NCI-H446 treated with DMSO at 0.1 percent for 48 hours (cell line): ENCODE data around the gene SPATA31C1.
"Not testable (repeated sequence)": the region's sequence is repeated elsewhere in the genome, so short reads cannot be mapped to it uniquely, and the experiment has no call there.

Source experiments
- DNase-seq: peaks from one replicate; lab custom pipeline; 2025; lab: John Stamatoyannopoulos, UW

The SPATA31C1 gene

GRCh38 chr9:87938336-87938735, 20.6 kb downstream of the SPATA31C1 start:
- not testable (repeated sequence) for DNase-seq

GRCh38 chr9:87939096-87939495, 21.3 kb downstream of the SPATA31C1 start:
- DNase-seq, result not testable (repeated sequence)

DNA sequence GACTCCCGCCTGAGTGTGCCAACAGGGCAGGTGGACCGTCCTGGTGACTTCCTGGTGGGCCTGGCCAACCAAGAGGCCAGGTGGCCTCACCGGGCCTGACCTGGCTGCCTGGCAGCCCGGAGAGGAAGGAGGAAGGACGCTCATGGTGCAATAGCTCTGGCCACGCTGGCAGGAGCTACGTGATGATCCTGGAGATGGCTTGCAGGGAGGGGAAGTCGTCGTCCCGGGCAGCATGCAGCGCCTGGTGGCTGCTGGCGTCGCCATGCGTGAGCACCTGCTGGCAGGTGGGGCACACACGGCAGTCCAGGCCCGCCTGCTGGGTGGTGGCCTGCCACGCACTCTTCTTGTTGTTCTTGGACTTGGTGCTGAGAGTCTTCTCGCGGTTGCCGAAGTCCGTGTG, 26.3 kb downstream of the SPATA31C1 start:
- DNase-seq, result no peak

GRCh38 chr9:87944682-87945081, 26.9 kb downstream of the SPATA31C1 start:
- DNase-seq, result no peak

- DNase-seq, result no peak
Observed at GRCh38 chr9:87950296-87950695, 32.5 kb downstream of the SPATA31C1 start.

DNA sequence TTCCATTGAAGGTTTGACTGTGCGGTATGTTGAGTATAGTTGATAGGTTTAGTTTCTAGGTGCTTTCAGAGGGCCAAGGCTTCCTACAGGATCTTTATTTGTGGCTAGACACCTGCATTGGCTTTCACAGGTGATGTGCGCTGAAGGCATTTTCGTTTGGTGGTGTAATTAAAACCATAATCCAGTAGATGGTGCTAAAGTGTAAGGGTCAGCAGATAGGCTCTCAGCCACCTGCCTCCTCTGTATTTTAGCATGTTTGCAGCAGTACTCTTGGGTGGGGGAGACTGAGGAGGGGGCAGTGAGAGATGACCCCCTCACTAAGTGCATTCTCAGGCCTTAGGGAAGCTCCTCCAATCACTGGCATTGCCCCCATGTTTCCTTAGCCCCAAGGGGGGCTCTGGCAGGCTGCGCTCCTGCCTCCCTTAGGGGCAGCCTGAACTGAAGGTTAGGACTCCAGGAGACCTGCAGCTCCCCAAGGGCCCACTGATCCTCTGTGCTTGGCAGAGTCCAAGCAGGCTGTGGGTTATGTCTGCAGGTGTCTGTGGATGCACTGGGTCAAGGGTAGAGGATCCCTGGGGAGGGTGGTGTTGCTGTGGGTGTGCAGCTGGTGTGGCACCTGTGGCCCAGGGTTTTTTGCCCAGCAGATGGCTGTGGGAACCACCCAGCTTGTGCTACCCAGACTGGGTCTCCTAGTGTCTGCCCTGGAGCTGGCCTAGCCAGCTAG, 33.2 kb downstream of the SPATA31C1 start:
- DNase-seq, result no peak

DNA sequence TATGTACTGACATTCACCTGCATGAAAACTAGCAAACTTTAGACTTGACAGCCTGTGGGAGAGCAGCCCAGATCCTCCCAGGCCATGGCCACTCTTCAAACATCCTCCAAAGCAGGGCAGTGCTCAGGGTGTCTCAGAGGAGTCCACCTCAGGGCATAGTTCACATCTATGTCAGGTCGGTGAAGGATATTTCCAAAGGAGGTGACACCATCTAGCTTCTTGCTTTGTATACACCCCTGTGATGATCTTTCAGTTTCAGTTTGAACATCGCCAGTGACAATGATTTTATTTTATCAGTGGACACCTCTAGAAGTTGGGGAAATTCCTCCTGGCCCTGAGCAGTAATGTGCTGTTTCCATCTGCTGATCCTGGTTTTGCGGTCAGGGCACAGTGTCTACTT, 36.5 kb downstream of the SPATA31C1 start:
- no peak for DNase-seq

- DNase-seq, result no peak
Observed at GRCh38 chr9:87957839-87958238, 40.1 kb downstream of the SPATA31C1 start.

GRCh38 chr9:87958591-87958990, 40.8 kb downstream of the SPATA31C1 start:
- DNase-seq, result no peak

- DNase-seq, result no peak
Observed at GRCh38 chr9:87959916-87960581, 42.3 kb downstream of the SPATA31C1 start.

DNA sequence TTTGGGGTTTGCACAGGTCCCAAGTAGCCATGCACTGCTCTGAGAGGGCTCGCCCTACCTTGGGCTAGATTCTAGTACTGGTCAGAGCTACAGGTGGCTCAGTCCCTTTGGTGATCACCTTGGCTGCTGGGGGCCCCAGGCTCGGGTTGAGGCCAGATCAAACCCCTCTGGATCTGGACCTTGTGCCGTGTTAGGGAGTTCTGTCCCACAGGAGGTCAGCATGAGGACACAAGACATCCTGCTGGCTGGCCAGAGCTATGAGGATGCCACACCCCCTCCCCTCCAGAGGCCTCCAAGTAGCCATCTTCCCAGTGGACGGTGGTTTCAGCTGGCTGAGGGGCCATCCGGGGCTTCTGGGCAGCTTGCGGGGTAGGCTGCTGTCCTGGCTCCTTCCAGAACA, 46.0 kb downstream of the SPATA31C1 start:
- DNase-seq, result no peak

DNA sequence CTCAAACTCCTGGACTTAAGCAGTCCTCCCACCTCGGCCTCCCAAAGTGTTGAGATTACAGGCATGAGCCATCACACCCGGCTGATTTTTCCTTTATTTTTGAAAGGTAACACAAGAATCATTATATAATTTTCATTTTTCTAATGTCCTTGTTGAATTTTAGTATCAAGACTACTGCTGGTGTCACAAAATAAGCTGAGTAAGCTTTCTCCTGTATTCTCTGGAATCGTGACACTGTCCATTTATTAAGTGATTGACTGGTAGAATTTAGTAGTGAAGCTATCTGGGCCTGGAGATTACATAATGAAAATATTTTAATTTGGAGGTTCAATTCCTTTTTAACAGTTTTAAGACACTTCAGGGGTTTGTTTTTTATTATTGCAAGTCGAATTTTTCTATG, 47.1 kb downstream of the SPATA31C1 start:
- no peak for DNase-seq

DNA sequence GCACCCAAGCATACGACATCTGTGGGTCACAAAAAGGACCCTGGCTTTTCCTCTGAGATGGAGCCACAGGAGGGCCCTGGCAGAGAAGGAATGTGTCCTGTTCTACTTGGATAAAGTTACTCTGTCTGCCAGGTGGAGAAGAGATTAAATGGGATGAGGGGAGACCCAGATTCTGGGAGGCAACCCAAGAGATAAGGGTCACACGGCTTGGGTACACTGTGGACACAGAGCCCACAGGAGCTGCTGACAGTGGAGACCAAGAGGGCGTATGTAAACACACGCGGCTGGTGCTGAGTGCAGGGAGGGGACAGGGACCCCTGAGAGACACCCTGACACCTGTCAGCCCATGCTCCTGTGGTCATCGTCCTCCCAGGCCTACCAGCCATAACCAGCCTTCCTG, 50.4 kb downstream of the SPATA31C1 start:
- no peak for DNase-seq

DNA sequence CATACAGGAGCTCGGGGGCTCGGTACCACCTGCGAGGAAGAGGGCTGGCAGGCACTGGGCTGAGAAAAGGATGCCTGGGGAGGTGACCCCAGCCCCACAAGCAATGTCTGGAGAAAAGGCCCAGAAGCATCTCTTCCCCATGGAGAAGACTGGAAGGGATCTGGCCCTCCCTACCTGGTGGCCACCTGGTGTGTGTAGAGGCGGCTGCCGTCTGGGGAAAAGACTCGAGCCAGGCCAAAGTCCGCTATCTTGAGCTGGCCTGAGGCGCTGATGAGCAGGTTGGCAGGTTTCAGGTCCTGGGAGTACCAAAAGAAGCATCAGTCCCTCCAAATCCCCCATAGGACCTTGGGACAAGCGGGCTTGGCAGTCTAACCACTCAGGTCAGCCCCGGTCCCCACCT, 52.8 kb downstream of the SPATA31C1 start:
- DNase-seq, result no peak

DNA sequence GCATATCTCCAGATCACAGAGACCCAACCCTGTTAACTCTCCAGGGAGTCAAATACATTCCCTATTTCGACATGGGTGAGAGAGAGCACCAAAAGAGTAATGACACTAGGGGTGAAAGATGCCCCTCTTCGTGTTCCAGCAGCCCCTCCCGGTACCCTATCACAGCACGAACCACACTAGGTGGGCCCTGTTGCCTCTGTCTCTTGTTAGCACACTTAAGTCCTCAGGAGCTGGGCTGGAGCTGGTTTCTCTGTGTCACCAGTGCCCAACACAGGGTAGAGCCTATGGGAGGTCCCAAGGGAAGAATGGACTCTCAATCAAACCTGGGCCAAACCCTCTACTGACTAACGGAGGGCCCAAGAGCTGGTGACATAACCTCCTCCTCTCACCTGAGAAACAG, 55.4 kb downstream of the SPATA31C1 start:
- DNase-seq, result no peak
